GM12878 (cell line): Measurements from ENCODE around the gene CMTM5.
"Not testable (repeated sequence)": the region's sequence is repeated elsewhere in the genome, so short reads cannot be mapped to it uniquely, and the experiment has no call there.

ENCODE experiments used
- BCLAF1 ChIP-seq: fragments of 450-650 bp; IDR thresholded peaks from 2 replicates; pipeline ENCODE4 v1.6.1; 2017; ENCODE audit warnings: antibody characterized with exemption, mild to moderate bottlenecking, moderate library complexity
- EP300 ChIP-seq, 2 experiments: fragments of 150-350 bp in 1 of 2; IDR thresholded peaks; 2 replicates each; pipeline ENCODE4 v1.6.1; 2011 to 2012; ENCODE audit warnings: low read depth in 2 of 2, low read length in 2 of 2, borderline replicate concordance in 1 of 2, improper control_type of control experiment in 1 of 2, inconsistent platforms in 1 of 2; ENCODE audit not compliant: control insufficient read depth in 1 of 2
- ESRRA ChIP-seq: IDR thresholded peaks from 2 replicates; pipeline ENCODE4 v1.6.1; 2012; ENCODE audit warnings: mild to moderate bottlenecking, low read length, improper control_type of control experiment
- NFIC ChIP-seq: IDR thresholded peaks from 2 replicates; pipeline ENCODE4 v1.6.1; 2012; ENCODE audit warnings: low read depth, mild to moderate bottlenecking, inconsistent platforms, low read length, moderate library complexity
- POLR2A ChIP-seq: IDR thresholded peaks from 2 replicates; pipeline ENCODE4 v1.6.1; 2011; ENCODE audit warnings: low read depth, mild to moderate bottlenecking, low read length
- RBBP5 ChIP-seq: fragments of 200-600 bp; sonication (generic); conservative IDR thresholded peaks from 2 replicates; pipeline ENCODE4 v1.6.1; 2016
- TAF1 ChIP-seq: IDR thresholded peaks from 2 replicates; pipeline ENCODE4 v1.6.1; 2011; ENCODE audit warnings: mild to moderate bottlenecking, low read depth, low read length, borderline replicate concordance
- TF ChIP-seq, protein P1 (sequence below): fragments of 450-650 bp; IDR thresholded peaks from 2 replicates; pipeline ENCODE4 v1.6.1; 2016; ENCODE audit warnings: mild to moderate bottlenecking, moderate library complexity, borderline replicate concordance
- TF ChIP-seq, protein P2 (sequence below): IDR thresholded peaks from 2 replicates; pipeline ENCODE4 v1.6.1; 2011; ENCODE audit warnings: mild to moderate bottlenecking, low read depth, low read length, moderate library complexity; ENCODE audit not compliant: insufficient replicate concordance
- TF ChIP-seq, protein P3 (sequence below): fragments of 450-650 bp; formaldehyde crosslinking; IDR thresholded peaks from 2 replicates; pipeline ENCODE4 v1.5.0; 2022; ENCODE audit warnings: mild to moderate bottlenecking, missing genetic modification characterization

GRCh38 chr14:23417269-23417668, 40.4 kb downstream of the CMTM5 start:
- TF ChIP-seq POLR2A; RBBP5; TAF1; EP300 (IDR thresholded peaks at IDR 0.05; ENCODE audit: borderline replicate concordance in 1 of 2, control insufficient read depth in 1 of 2, low read depth in 2 of 2, low read length in 2 of 2); NFIC; BCLAF1; ESRRA: not testable (repeated sequence)
- TF ChIP-seq, protein P1, sequence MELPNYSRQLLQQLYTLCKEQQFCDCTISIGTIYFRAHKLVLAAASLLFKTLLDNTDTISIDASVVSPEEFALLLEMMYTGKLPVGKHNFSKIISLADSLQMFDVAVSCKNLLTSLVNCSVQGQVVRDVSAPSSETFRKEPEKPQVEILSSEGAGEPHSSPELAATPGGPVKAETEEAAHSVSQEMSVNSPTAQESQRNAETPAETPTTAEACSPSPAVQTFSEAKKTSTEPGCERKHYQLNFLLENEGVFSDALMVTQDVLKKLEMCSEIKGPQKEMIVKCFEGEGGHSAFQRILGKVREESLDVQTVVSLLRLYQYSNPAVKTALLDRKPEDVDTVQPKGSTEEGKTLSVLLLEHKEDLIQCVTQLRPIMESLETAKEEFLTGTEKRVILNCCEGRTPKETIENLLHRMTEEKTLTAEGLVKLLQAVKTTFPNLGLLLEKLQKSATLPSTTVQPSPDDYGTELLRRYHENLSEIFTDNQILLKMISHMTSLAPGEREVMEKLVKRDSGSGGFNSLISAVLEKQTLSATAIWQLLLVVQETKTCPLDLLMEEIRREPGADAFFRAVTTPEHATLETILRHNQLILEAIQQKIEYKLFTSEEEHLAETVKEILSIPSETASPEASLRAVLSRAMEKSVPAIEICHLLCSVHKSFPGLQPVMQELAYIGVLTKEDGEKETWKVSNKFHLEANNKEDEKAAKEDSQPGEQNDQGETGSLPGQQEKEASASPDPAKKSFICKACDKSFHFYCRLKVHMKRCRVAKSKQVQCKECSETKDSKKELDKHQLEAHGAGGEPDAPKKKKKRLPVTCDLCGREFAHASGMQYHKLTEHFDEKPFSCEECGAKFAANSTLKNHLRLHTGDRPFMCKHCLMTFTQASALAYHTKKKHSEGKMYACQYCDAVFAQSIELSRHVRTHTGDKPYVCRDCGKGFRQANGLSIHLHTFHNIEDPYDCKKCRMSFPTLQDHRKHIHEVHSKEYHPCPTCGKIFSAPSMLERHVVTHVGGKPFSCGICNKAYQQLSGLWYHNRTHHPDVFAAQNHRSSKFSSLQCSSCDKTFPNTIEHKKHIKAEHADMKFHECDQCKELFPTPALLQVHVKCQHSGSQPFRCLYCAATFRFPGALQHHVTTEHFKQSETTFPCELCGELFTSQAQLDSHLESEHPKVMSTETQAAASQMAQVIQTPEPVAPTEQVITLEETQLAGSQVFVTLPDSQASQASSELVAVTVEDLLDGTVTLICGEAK = not testable (repeated sequence)
- TF ChIP-seq, protein P2, sequence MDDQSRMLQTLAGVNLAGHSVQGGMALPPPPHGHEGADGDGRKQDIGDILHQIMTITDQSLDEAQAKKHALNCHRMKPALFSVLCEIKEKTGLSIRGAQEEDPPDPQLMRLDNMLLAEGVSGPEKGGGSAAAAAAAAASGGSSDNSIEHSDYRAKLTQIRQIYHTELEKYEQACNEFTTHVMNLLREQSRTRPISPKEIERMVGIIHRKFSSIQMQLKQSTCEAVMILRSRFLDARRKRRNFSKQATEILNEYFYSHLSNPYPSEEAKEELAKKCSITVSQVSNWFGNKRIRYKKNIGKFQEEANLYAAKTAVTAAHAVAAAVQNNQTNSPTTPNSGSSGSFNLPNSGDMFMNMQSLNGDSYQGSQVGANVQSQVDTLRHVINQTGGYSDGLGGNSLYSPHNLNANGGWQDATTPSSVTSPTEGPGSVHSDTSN = not testable (repeated sequence)
- TF ChIP-seq, protein P3, sequence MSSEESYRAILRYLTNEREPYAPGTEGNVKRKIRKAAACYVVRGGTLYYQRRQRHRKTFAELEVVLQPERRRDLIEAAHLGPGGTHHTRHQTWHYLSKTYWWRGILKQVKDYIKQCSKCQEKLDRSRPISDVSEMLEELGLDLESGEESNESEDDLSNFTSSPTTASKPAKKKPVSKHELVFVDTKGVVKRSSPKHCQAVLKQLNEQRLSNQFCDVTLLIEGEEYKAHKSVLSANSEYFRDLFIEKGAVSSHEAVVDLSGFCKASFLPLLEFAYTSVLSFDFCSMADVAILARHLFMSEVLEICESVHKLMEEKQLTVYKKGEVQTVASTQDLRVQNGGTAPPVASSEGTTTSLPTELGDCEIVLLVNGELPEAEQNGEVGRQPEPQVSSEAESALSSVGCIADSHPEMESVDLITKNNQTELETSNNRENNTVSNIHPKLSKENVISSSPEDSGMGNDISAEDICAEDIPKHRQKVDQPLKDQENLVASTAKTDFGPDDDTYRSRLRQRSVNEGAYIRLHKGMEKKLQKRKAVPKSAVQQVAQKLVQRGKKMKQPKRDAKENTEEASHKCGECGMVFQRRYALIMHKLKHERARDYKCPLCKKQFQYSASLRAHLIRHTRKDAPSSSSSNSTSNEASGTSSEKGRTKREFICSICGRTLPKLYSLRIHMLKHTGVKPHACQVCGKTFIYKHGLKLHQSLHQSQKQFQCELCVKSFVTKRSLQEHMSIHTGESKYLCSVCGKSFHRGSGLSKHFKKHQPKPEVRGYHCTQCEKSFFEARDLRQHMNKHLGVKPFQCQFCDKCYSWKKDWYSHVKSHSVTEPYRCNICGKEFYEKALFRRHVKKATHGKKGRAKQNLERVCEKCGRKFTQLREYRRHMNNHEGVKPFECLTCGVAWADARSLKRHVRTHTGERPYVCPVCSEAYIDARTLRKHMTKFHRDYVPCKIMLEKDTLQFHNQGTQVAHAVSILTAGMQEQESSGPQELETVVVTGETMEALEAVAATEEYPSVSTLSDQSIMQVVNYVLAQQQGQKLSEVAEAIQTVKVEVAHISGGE = not testable (repeated sequence)
